IMR-90 (cell line): ENCODE data around the gene TXNDC5. TPM values are rescaled to one million over a fixed set of nuclear protein-coding genes. Genes with fewer than 3 reads are reported as not detected.

ENCODE experiments used
- ATAC-seq: fragments of 200-7000 bp; cut with Tn5 transposase; 2 replicates; pipeline ENCODE4 v1.9.1; 2020; ENCODE audit warnings: low read depth, mild to moderate bottlenecking, moderate library complexity
- BruUV-seq: library from RNA; stranded (reverse); fragments of 400-500 nt; replicated peaks from 2 replicates; lab custom pipeline; 2021; lab: Mats Ljungman, UMichigan
- CTCF ChIA-PET: fragments of 300-600 bp; formaldehyde crosslinking; extraction: SDS; loops from one replicate; lab custom pipeline; 2021; ENCODE audit warnings: antibody characterized with exemption; lab: Yijun Ruan, JAX
- POLR2A ChIA-PET: fragments of 300-600 bp; sonication (Branson Sonifier 250); formaldehyde crosslinking; loops from one replicate; lab custom pipeline; 2022; ENCODE audit warnings: antibody characterized with exemption; ENCODE audit not compliant: unreplicated experiment; lab: Charles Lee
- DNase-seq: peaks from one replicate; pipeline ENCODE4 v3.0.0; 2013
- H2AFZ ChIP-seq: replicated peaks from 2 replicates; pipeline ENCODE3; 2013; ENCODE audit warnings: low read length, mild to moderate bottlenecking; ENCODE audit not compliant: poor library complexity
- H2AK5ac ChIP-seq: 2 replicates; pipeline ENCODE4 v1.6.1; 2013; ENCODE audit warnings: low read depth, low read length, inconsistent platforms
- H2AK9ac ChIP-seq: replicated peaks from 2 replicates; pipeline ENCODE3; 2013; ENCODE audit warnings: mild to moderate bottlenecking, low read depth, low read length, moderate library complexity; ENCODE audit not compliant: poor library complexity
- H2BK120ac ChIP-seq: 2 replicates; pipeline ENCODE4 v1.6.1; 2013; ENCODE audit warnings: low read depth, low read length, inconsistent platforms
- H2BK15ac ChIP-seq: 3 replicates; pipeline ENCODE4 v1.6.1; 2013; ENCODE audit warnings: low read depth, low read length, inconsistent platforms
- H2BK20ac ChIP-seq: 2 replicates; pipeline ENCODE4 v1.6.1; 2013; ENCODE audit warnings: low read depth, mild to moderate bottlenecking, inconsistent platforms, low read length, moderate library complexity
- H2BK5ac ChIP-seq: 2 replicates; pipeline ENCODE4 v1.6.1; 2013; ENCODE audit warnings: mild to moderate bottlenecking, low read depth, low read length, inconsistent platforms; ENCODE audit not compliant: poor library complexity, severe bottlenecking
- H3K14ac ChIP-seq: replicated peaks from 2 replicates; pipeline ENCODE4 v1.6.1; 2013; ENCODE audit warnings: low read depth, low read length, inconsistent platforms
- H3K18ac ChIP-seq: 2 replicates; pipeline ENCODE4 v1.6.1; 2013; ENCODE audit warnings: low read depth, low read length, control low read depth
- H3K23ac ChIP-seq: 2 replicates; pipeline ENCODE4 v1.6.1; 2013; ENCODE audit warnings: low read depth, low read length, inconsistent platforms
- H3K27ac ChIP-seq: 2 replicates; pipeline ENCODE4 v1.5.1; 2013; ENCODE audit warnings: mild to moderate bottlenecking, control low read depth, low read length; ENCODE audit not compliant: insufficient read depth
- H3K27me3 ChIP-seq: 2 replicates; pipeline ENCODE4 v1.6.1; 2013; ENCODE audit warnings: low read length; ENCODE audit not compliant: control insufficient read depth, insufficient read depth
- H3K36me3 ChIP-seq: 2 replicates; pipeline ENCODE4 v1.6.1; 2013; ENCODE audit warnings: low read length, mixed read lengths; ENCODE audit not compliant: control insufficient read depth, insufficient read depth
- H3K4ac ChIP-seq: 2 replicates; pipeline ENCODE4 v1.6.1; 2013; ENCODE audit warnings: low read depth, low read length, inconsistent platforms
- H3K4me1 ChIP-seq: 2 replicates; pipeline ENCODE4 v1.6.1; 2013; ENCODE audit warnings: low read length, mixed read lengths; ENCODE audit not compliant: control insufficient read depth, insufficient read depth
- H3K4me2 ChIP-seq: 2 replicates; pipeline ENCODE4 v1.6.1; 2013; ENCODE audit warnings: low read depth, mild to moderate bottlenecking, control low read depth, low read length, moderate library complexity
- H3K4me3 ChIP-seq: 2 replicates; pipeline ENCODE4 v1.5.1; 2013; ENCODE audit warnings: low read depth, mild to moderate bottlenecking, control low read depth, low read length, moderate library complexity; ENCODE audit not compliant: insufficient read depth
- H3K56ac ChIP-seq: 2 replicates; pipeline ENCODE4 v1.6.1; 2013; ENCODE audit warnings: low read length, inconsistent platforms; ENCODE audit not compliant: insufficient read depth; ENCODE audit errors: extremely low read depth
- H3K79me1 ChIP-seq, 2 experiments: 2 replicates each; pipeline ENCODE4 v1.6.1; 2013; ENCODE audit warnings: low read length in 2 of 2, inconsistent platforms in 1 of 2, low read depth in 1 of 2
- H3K9ac ChIP-seq: 2 replicates; pipeline ENCODE4 v1.6.1; 2013; ENCODE audit warnings: low read depth, low read length, control low read depth
- H3K9me1 ChIP-seq: 2 replicates; pipeline ENCODE4 v1.6.1; 2013; ENCODE audit warnings: low read length, inconsistent platforms; ENCODE audit not compliant: insufficient read depth
- H3K9me3 ChIP-seq: 2 replicates; pipeline ENCODE4 v1.6.1; 2013; ENCODE audit warnings: low read length; ENCODE audit not compliant: control insufficient read depth, insufficient read depth
- H4K20me1 ChIP-seq: 2 replicates; pipeline ENCODE4 v1.6.1; 2013; ENCODE audit warnings: low read length, inconsistent platforms; ENCODE audit not compliant: insufficient read depth
- H4K5ac ChIP-seq: 2 replicates; pipeline ENCODE4 v1.6.1; 2013; ENCODE audit warnings: mild to moderate bottlenecking, low read depth, low read length, control low read depth
- H4K8ac ChIP-seq, 2 experiments: 2 replicates each; pipeline ENCODE4 v1.6.1; 2013; ENCODE audit warnings: low read depth in 2 of 2, low read length in 2 of 2, control low read depth in 1 of 2, inconsistent platforms in 1 of 2
- H4K91ac ChIP-seq: 2 replicates; pipeline ENCODE4 v1.6.1; 2013; ENCODE audit warnings: low read depth, low read length, inconsistent platforms; ENCODE audit not compliant: insufficient read depth
- BHLHE40 ChIP-seq: fragments of 150-350 bp; IDR thresholded peaks from 2 replicates; pipeline ENCODE4 v1.6.1; 2016; ENCODE audit warnings: mild to moderate bottlenecking, low read depth, low read length
- CEBPB ChIP-seq: IDR thresholded peaks from 2 replicates; pipeline ENCODE4 v1.6.1; 2012; ENCODE audit warnings: low read depth, low read length, improper control_type of control experiment
- CHD1 ChIP-seq: IDR thresholded peaks from 2 replicates; pipeline ENCODE4 v1.6.1; 2012; ENCODE audit warnings: low read depth, low read length, improper control_type of control experiment
- CTCF ChIP-seq: conservative IDR thresholded peaks from 2 replicates; pipeline ENCODE4 v1.5.1; 2012; ENCODE audit warnings: mild to moderate bottlenecking, low read depth, low read length, improper control_type of control experiment
- FOS ChIP-seq: fragments of 150-350 bp; IDR thresholded peaks from 2 replicates; pipeline ENCODE4 v1.6.1; 2016; ENCODE audit warnings: low read depth, low read length
- MAFK ChIP-seq: IDR thresholded peaks from 2 replicates; pipeline ENCODE4 v1.6.1; 2012; ENCODE audit warnings: low read depth, low read length, improper control_type of control experiment
- MAZ ChIP-seq: IDR thresholded peaks from 2 replicates; pipeline ENCODE4 v1.6.1; 2012; ENCODE audit warnings: low read depth, mild to moderate bottlenecking, low read length, improper control_type of control experiment, moderate library complexity, borderline replicate concordance
- MXI1 ChIP-seq: IDR thresholded peaks from 2 replicates; pipeline ENCODE4 v1.6.1; 2012; ENCODE audit warnings: low read depth, mild to moderate bottlenecking, low read length, moderate library complexity, borderline replicate concordance
- NFE2L2 ChIP-seq: fragments of 150-350 bp; IDR thresholded peaks from 2 replicates; pipeline ENCODE4 v1.6.1; 2016; ENCODE audit warnings: low read depth, mild to moderate bottlenecking, low read length
- POLR2A ChIP-seq: IDR thresholded peaks from 2 replicates; pipeline ENCODE4 v1.6.1; 2012; ENCODE audit warnings: mild to moderate bottlenecking, low read depth, low read length
- RAD21 ChIP-seq: IDR thresholded peaks from 2 replicates; pipeline ENCODE4 v1.6.1; 2012; ENCODE audit warnings: low read length, improper control_type of control experiment
- RCOR1 ChIP-seq: IDR thresholded peaks from 2 replicates; pipeline ENCODE4 v1.6.1; 2012; ENCODE audit warnings: mild to moderate bottlenecking, low read length, improper control_type of control experiment; ENCODE audit not compliant: insufficient replicate concordance
- RFX5 ChIP-seq: IDR thresholded peaks from 2 replicates; pipeline ENCODE4 v1.8.0; 2012; ENCODE audit warnings: low read depth, mild to moderate bottlenecking, low read length, moderate library complexity
- SMC3 ChIP-seq: fragments of 150-350 bp; IDR thresholded peaks from 2 replicates; pipeline ENCODE4 v1.6.1; 2016; ENCODE audit warnings: low read depth, mild to moderate bottlenecking, antibody characterized with exemption, low read length, moderate library complexity
- USF2 ChIP-seq: fragments of 150-350 bp; IDR thresholded peaks from 2 replicates; pipeline ENCODE4 v1.6.1; 2017; ENCODE audit warnings: mild to moderate bottlenecking, antibody characterized with exemption, low read length, low read depth
- WGBS, 2 experiments: methylation state at CpG; one replicate each; pipeline versions ENCODE4 v1.1.5 to v1.1.7; 2013; ENCODE audit warnings: missing lambda C conversion rate in 2 of 2; ENCODE audit not compliant: insufficient read length in 1 of 2; ENCODE audit errors: extremely low coverage in 2 of 2; 5-methylcytosine and 5-hydroxymethylcytosine counted together
- dilution Hi-C: fragments of 300-500 bp; cut with HindIII; formaldehyde crosslinking; loops from one replicate; pipeline ENCODE4 v1.14.3; 2018; ENCODE audit warnings: low sequenced_read_pairs; ENCODE audit not compliant: unreplicated experiment
- in situ Hi-C: fragments of 300-500 bp; cut with MboI; formaldehyde crosslinking; loops from 3 replicates; pipeline ENCODE4 v1.14.3; 2019; ENCODE audit warnings: low sequenced_read_pairs, inconsistent platforms, mixed read lengths
- intact Hi-C: fragments of 100-400 bp; cut with micrococcal nuclease; formaldehyde crosslinking; loops from 2 replicates; pipeline ENCODE4 v1.10.0; 2022
- polyA plus RNA-seq, 3 experiments: library from polyadenylated mRNA; depleted of rRNA; stranded (reverse); fragments of >200 nt; gene quantifications; 2 replicates each; pipeline ENCODE4 v1.2.3, GENCODE V29; 2012; ENCODE audit warnings: low replicate concordance in 1 of 3
- total RNA-seq: library from RNA; depleted of rRNA; stranded (reverse); fragments of >200 nt; gene quantifications from 2 replicates; pipeline ENCODE4 v1.2.3, GENCODE V29; 2012
- TF ChIP-seq, protein P1 (sequence below): fragments of 150-350 bp; IDR thresholded peaks from 2 replicates; pipeline ENCODE4 v1.6.1; 2016; ENCODE audit warnings: low read depth, mild to moderate bottlenecking, low read length, moderate library complexity, borderline replicate concordance

Gene TXNDC5
- total and polyA plus RNA-seq, 2 of the 4 experiments (the other 2 are of a cell fraction), result 274 to 439 TPM

- Histone ChIP-seq H2AK9ac (no peak overlapping the region), H4K20me1 (no peaks in the 10 kb centered on the region), H2BK20ac (no peak overlapping the region), H2BK15ac (no peak overlapping the region), H2BK5ac (no peak overlapping the region), H3K23ac (no peak overlapping the region), H3K9me3 (no peaks in the 10 kb centered on the region), H3K56ac (no peak overlapping the region), H4K5ac (no peak overlapping the region), H2AK5ac (no peak overlapping the region), H3K27ac (no peak overlapping the region), H3K4me1 (no peaks in the 10 kb centered on the region), H3K4me3 (no peak overlapping the region), H2BK120ac (no peak overlapping the region), H3K4me2 (no peak overlapping the region), H3K18ac (no peak overlapping the region), H3K36me3 (no peaks in the 10 kb centered on the region), H3K9ac (no peak overlapping the region), H3K9me1 (no peaks in the 10 kb centered on the region), H2AFZ (no peak overlapping the region), H3K27me3 (peaks cover 33% of the 10 kb centered on the region), H3K79me1 (no peaks in the 10 kb centered on the region), H4K91ac (no peak overlapping the region), H3K14ac (no peak overlapping the region), H3K4ac (no peak overlapping the region), H4K8ac (no peak overlapping the region)
- ATAC-seq, result no peak
- intact Hi-C loops, result no loop called here
- TF ChIP-seq MXI1, result no peak
- TF ChIP-seq NFE2L2, result no peak
- no peak for TF ChIP-seq FOS
- no peak for TF ChIP-seq CHD1
- no peak for TF ChIP-seq USF2
- no peak for TF ChIP-seq CEBPB
- TF ChIP-seq MAFK, result no peak
- TF ChIP-seq RFX5, result no peak
- TF ChIP-seq CTCF, result no peak
- TF ChIP-seq RAD21, result no peak
- TF ChIP-seq RCOR1, result no peak
- no peak for TF ChIP-seq BHLHE40
- TF ChIP-seq, protein P1, sequence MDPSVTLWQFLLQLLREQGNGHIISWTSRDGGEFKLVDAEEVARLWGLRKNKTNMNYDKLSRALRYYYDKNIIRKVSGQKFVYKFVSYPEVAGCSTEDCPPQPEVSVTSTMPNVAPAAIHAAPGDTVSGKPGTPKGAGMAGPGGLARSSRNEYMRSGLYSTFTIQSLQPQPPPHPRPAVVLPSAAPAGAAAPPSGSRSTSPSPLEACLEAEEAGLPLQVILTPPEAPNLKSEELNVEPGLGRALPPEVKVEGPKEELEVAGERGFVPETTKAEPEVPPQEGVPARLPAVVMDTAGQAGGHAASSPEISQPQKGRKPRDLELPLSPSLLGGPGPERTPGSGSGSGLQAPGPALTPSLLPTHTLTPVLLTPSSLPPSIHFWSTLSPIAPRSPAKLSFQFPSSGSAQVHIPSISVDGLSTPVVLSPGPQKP, result no peak
- no peak for TF ChIP-seq SMC3
- no peak for TF ChIP-seq MAZ
- TF ChIP-seq POLR2A, result no peak
- dilution Hi-C loops, result no loop called here
- ChIA-PET POLR2A (no interaction called here), CTCF (no interaction called here)
- WGBS, 2 experiments, result no CpG with 5 or more reads among the region's 1 CpG
- in situ Hi-C loops, result no loop called here
- BruUV-seq, result no TSS peak
- no peak for DNase-seq
These were observed 6.4 kb upstream of the TXNDC5 start for GRCh38 chr6:7916959-7917358.
